NCI-H187 (cell line): ENCODE results near the gene HBQ1.
"Not testable (repeated sequence)": the region's sequence is repeated elsewhere in the genome, so short reads cannot be mapped to it uniquely, and the experiment has no call there.

ENCODE experiments used
- DNase-seq, 2 experiments: peaks; one replicate each; lab custom pipeline; 2025; lab: John Stamatoyannopoulos, UW

The HBQ1 gene

GRCh38 chr16:180101-180675 lies at the start of gene HBQ1:
Gene HBQ1 (plus strand): TSS chr16:180459. CDS start chr16:180487, 28 bp downstream.
- DNase-seq = no peak

- DNase-seq = no peak
These were observed 49.6 kb upstream of the HBQ1 start for GRCh38 chr16:130533-131173.

GRCh38 chr16:132120-132519 lies 48.1 kb upstream of the HBQ1 start:
- DNase-seq = no peak

GRCh38 chr16:133716-134115 lies 46.5 kb upstream of the HBQ1 start:
- DNase-seq = no peak

GRCh38 chr16:138049-138417 lies 42.2 kb upstream of the HBQ1 start:
- no peak for DNase-seq

GRCh38 chr16:140175-140857 lies 39.9 kb upstream of the HBQ1 start:
- no peak for DNase-seq

GRCh38 chr16:142405-142967 lies 37.8 kb upstream of the HBQ1 start:
- no peak for DNase-seq

- no peak for DNase-seq
These were observed 37.2 kb upstream of the HBQ1 start for GRCh38 chr16:143047-143446.

- no peak for DNase-seq
These were observed 36.8 kb upstream of the HBQ1 start for GRCh38 chr16:143456-143855.

GRCh38 chr16:144797-145252 lies 35.4 kb upstream of the HBQ1 start:
- no peak for DNase-seq

- DNase-seq = no peak
These were observed 33.6 kb upstream of the HBQ1 start for GRCh38 chr16:146646-147045.

GRCh38 chr16:149024-149660 lies 31.1 kb upstream of the HBQ1 start:
- peak in 1 of 2 experiments; percentile 49 for DNase-seq

GRCh38 chr16:152141-153128 lies 27.8 kb upstream of the HBQ1 start, which contains the start of gene HBZ:
Gene HBZ (plus strand): TSS chr16:152644. CDS start chr16:152910, 266 bp downstream.
- no peak for DNase-seq

- not testable (repeated sequence) for DNase-seq
These were observed 27.1 kb upstream of the HBQ1 start for GRCh38 chr16:153129-153521.

- DNase-seq = not testable (repeated sequence)
These were observed 26.6 kb upstream of the HBQ1 start for GRCh38 chr16:153550-154216.

- DNase-seq = no peak
These were observed 25.8 kb upstream of the HBQ1 start for GRCh38 chr16:154217-155030.

GRCh38 chr16:155031-155398 lies 25.2 kb upstream of the HBQ1 start:
- DNase-seq = no peak

- DNase-seq = no peak
These were observed 21.0 kb upstream of the HBQ1 start for GRCh38 chr16:159136-159849.

- not testable (repeated sequence) for DNase-seq
These were observed 20.0 kb upstream of the HBQ1 start for GRCh38 chr16:160242-160641.
